OCI-LY3 (cell line): ENCODE data around the gene DARS2.

ENCODE experiments used
- EZH2phosphoT487 ChIP-seq: fragments of 200-600 bp; shearing (Covaris generic); IDR thresholded peaks from 2 replicates; pipeline ENCODE4 v1.6.1; 2018; ENCODE audit warnings: antibody characterized with exemption, mixed run types, low read depth
- TF ChIP-seq, protein P1 (sequence below): fragments of 200-600, 300-600 bp; sonication (generic); IDR thresholded peaks from 2 replicates; pipeline ENCODE4 v1.5.1; 2014; ENCODE audit warnings: antibody characterized with exemption, low read length, low read depth

DNA sequence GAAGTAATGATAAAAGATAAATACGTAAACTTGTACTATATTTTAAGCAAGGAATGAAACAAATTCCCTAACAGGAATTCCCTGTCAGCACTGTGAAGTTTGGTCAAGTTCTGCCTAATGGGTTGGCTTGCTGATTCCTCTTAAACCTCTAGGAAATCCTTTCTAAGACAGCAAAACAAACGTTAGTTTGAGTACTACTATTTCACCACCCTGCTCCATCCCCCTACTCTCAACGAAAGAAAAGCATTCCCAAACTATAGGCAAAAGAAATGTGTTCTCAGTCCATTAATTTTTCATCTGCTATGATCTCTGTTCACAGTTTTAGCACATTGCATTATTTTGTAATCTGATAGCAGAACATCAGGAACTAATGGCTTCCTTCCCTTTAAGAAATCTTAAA, 76.5 kb downstream of the DARS2 start:
- TF ChIP-seq, protein P1, sequence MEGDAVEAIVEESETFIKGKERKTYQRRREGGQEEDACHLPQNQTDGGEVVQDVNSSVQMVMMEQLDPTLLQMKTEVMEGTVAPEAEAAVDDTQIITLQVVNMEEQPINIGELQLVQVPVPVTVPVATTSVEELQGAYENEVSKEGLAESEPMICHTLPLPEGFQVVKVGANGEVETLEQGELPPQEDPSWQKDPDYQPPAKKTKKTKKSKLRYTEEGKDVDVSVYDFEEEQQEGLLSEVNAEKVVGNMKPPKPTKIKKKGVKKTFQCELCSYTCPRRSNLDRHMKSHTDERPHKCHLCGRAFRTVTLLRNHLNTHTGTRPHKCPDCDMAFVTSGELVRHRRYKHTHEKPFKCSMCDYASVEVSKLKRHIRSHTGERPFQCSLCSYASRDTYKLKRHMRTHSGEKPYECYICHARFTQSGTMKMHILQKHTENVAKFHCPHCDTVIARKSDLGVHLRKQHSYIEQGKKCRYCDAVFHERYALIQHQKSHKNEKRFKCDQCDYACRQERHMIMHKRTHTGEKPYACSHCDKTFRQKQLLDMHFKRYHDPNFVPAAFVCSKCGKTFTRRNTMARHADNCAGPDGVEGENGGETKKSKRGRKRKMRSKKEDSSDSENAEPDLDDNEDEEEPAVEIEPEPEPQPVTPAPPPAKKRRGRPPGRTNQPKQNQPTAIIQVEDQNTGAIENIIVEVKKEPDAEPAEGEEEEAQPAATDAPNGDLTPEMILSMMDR, result no peak
- TF ChIP-seq EZH2phosphoT487, result no peak
